GM12878 (cell line): ENCODE measurements around the gene KLC3. TPM values are rescaled to one million over a fixed set of nuclear protein-coding genes. Genes with fewer than 3 reads are reported as not detected.

Experiments
- CHD2 ChIP-seq: IDR thresholded peaks from 2 replicates; pipeline ENCODE4 v1.6.1; 2011; ENCODE audit warnings: low read depth, low read length, improper control_type of control experiment, borderline replicate concordance
- CREB1 ChIP-seq: IDR thresholded peaks from 2 replicates; pipeline ENCODE4 v1.6.1; 2012; ENCODE audit warnings: low read depth, mild to moderate bottlenecking, inconsistent platforms
- FOS ChIP-seq: IDR thresholded peaks from 3 replicates; pipeline ENCODE4 v1.6.1; 2011; ENCODE audit warnings: borderline replicate concordance; ENCODE audit not compliant: insufficient read length; ENCODE audit errors: extremely low read depth
- FOXK2 ChIP-seq: fragments of 450-650 bp; IDR thresholded peaks from 2 replicates; pipeline ENCODE4 v1.6.1; 2017; ENCODE audit warnings: mild to moderate bottlenecking, moderate library complexity
- HCFC1 ChIP-seq: fragments of 150-350 bp; IDR thresholded peaks from 2 replicates; pipeline ENCODE4 v1.6.1; 2014; ENCODE audit warnings: low read length
- NBN ChIP-seq: fragments of 450-650 bp; IDR thresholded peaks from 2 replicates; pipeline ENCODE4 v1.6.1; 2016
- NRF1 ChIP-seq: conservative IDR thresholded peaks from 2 replicates; pipeline ENCODE4 v1.6.1; 2011; ENCODE audit warnings: mild to moderate bottlenecking, low read depth, low read length, improper control_type of control experiment
- POLR2A ChIP-seq: IDR thresholded peaks from 2 replicates; pipeline ENCODE4 v1.6.1; 2011; ENCODE audit warnings: low read depth, mild to moderate bottlenecking, low read length
- POLR2AphosphoS5 ChIP-seq: IDR thresholded peaks from 2 replicates; pipeline ENCODE4 v1.6.1; 2011; ENCODE audit warnings: mild to moderate bottlenecking, low read length, inconsistent platforms
- RFX5 ChIP-seq: IDR thresholded peaks from 2 replicates; pipeline ENCODE4 v1.6.1; 2011; ENCODE audit warnings: low read depth, low read length, improper control_type of control experiment
- SIN3A ChIP-seq: IDR thresholded peaks from 2 replicates; pipeline ENCODE4 v1.6.1; 2012; ENCODE audit warnings: low read depth, low read length, improper control_type of control experiment
- TAF1 ChIP-seq: IDR thresholded peaks from 2 replicates; pipeline ENCODE4 v1.6.1; 2011; ENCODE audit warnings: mild to moderate bottlenecking, low read depth, low read length, borderline replicate concordance
- YY1 ChIP-seq: IDR thresholded peaks from 2 replicates; pipeline ENCODE4 v1.6.1; 2011; ENCODE audit warnings: low read depth, mild to moderate bottlenecking, low read length
- polyA plus RNA-seq, 11 experiments: library from polyadenylated mRNA; depleted of rRNA in 4 of 11; unstranded in 6 of 11; stranded (reverse) in 5 of 11; fragments of >200 nt; fragmentation: Nextera tagmentation in 4 of 11; fragmentation: Illumina TruSeq in 1 of 11; extraction: Ambion mirVana in 4 of 11; extraction: Trizol in 1 of 11; gene quantifications; 1 replicate in 1 of 11; 2 replicates in 10 of 11; pipeline versions ENCODE4 v1.2.1 to v1.2.3, GENCODE V29; 2011 to 2016; ENCODE audit warnings: inconsistent platforms in 2 of 11, missing spikeins in 2 of 11, low read depth in 1 of 11
- total RNA-seq, 4 experiments: library from RNA; depleted of rRNA in 3 of 4; stranded (reverse); fragments of >200 nt in 3 of 4; fragmentation: Illumina TruSeq in 1 of 4; extraction: Trizol in 1 of 4; gene quantifications; 2 replicates each; pipeline versions ENCODE4 v1.2.1 to v1.2.3, GENCODE V29; 2013 to 2021
- TF ChIP-seq, protein P1 (sequence below): fragments of 450-650 bp; IDR thresholded peaks from 2 replicates; pipeline ENCODE4 v1.6.1; 2014; ENCODE audit warnings: mild to moderate bottlenecking
- TF ChIP-seq, protein P2 (sequence below): fragments of 450-650 bp; IDR thresholded peaks from 2 replicates; pipeline ENCODE4 v1.6.1; 2017; ENCODE audit warnings: mild to moderate bottlenecking, moderate library complexity
- TF ChIP-seq, protein P3 (sequence below): fragments of 450-650 bp; IDR thresholded peaks from 2 replicates; pipeline ENCODE4 v1.6.1; 2017; ENCODE audit warnings: low read depth, mild to moderate bottlenecking, moderate library complexity
- TF ChIP-seq, protein P4 (sequence below): fragments of 450-650 bp; IDR thresholded peaks from 2 replicates; pipeline ENCODE4 v1.6.1; 2018; ENCODE audit warnings: borderline replicate concordance, mild to moderate bottlenecking; ENCODE audit not compliant: partially characterized antibody
- TF ChIP-seq, protein P5 (sequence below): IDR thresholded peaks from 2 replicates; pipeline ENCODE4 v1.6.1; 2011; ENCODE audit warnings: mild to moderate bottlenecking, low read depth, low read length, moderate library complexity; ENCODE audit not compliant: insufficient replicate concordance

Gene KLC3
- total and polyA plus RNA-seq, 10 of the 15 experiments (the other 5 are each of a cell fraction or from before 2014, with no cell fraction given) = 0.03 to 0.38 (median 0.28) TPM; not detected in 5

DNA sequence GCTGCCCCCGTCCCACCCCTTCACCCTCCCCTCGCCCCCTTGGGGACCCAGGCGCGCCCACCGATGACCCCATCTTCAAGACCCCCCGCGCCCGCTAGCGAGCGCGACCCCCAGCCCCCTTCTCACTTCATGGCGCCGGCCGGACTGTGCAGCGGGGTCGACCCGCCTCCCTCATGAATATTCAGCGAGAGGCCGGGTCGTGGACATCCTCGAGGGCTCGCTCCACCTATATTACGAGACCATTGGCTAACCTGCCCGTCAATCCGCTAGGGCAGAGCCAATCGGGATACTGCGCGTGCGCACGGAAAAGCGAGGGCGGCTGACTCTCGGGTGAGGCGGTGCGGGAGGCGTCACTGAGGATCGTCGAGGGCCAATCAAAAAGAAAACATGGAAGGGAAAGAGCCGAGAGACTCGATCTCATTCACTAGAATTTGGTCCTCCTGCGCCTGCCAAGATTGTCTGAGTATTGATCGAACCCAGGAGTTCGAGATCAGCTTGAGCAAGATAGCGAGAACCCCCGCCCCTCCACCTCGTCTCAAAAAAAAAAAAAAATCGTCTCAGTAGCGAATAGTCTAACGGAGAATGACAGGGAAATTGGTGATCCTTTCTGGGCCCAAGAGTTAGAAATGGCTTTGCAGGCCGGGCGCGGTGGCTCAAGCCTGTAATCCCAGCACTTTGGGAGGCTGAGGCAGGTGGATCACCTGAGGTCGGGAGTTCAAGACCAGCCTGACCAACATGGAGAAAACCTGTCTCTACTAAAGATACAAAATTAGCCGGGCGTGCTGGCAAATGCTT, 30.1 kb downstream of the KLC3 start, which contains the start of gene ERCC2 (continued):
- TF ChIP-seq, protein P1, sequence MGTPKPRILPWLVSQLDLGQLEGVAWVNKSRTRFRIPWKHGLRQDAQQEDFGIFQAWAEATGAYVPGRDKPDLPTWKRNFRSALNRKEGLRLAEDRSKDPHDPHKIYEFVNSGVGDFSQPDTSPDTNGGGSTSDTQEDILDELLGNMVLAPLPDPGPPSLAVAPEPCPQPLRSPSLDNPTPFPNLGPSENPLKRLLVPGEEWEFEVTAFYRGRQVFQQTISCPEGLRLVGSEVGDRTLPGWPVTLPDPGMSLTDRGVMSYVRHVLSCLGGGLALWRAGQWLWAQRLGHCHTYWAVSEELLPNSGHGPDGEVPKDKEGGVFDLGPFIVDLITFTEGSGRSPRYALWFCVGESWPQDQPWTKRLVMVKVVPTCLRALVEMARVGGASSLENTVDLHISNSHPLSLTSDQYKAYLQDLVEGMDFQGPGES = peak; percentile 97
- peak; percentile 81 for TF ChIP-seq FOS
- TF ChIP-seq YY1 = peak; percentile 73
- TF ChIP-seq SIN3A = no peak
- peak; percentile 80 for TF ChIP-seq CREB1
- TF ChIP-seq, protein P2, sequence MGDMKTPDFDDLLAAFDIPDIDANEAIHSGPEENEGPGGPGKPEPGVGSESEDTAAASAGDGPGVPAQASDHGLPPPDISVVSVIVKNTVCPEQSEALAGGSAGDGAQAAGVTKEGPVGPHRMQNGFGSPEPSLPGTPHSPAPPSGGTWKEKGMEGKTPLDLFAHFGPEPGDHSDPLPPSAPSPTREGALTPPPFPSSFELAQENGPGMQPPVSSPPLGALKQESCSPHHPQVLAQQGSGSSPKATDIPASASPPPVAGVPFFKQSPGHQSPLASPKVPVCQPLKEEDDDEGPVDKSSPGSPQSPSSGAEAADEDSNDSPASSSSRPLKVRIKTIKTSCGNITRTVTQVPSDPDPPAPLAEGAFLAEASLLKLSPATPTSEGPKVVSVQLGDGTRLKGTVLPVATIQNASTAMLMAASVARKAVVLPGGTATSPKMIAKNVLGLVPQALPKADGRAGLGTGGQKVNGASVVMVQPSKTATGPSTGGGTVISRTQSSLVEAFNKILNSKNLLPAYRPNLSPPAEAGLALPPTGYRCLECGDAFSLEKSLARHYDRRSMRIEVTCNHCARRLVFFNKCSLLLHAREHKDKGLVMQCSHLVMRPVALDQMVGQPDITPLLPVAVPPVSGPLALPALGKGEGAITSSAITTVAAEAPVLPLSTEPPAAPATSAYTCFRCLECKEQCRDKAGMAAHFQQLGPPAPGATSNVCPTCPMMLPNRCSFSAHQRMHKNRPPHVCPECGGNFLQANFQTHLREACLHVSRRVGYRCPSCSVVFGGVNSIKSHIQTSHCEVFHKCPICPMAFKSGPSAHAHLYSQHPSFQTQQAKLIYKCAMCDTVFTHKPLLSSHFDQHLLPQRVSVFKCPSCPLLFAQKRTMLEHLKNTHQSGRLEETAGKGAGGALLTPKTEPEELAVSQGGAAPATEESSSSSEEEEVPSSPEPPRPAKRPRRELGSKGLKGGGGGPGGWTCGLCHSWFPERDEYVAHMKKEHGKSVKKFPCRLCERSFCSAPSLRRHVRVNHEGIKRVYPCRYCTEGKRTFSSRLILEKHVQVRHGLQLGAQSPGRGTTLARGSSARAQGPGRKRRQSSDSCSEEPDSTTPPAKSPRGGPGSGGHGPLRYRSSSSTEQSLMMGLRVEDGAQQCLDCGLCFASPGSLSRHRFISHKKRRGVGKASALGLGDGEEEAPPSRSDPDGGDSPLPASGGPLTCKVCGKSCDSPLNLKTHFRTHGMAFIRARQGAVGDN = no peak
- TF ChIP-seq TAF1 = peak; percentile 8; the same call in 1 of the 2 replicates
- TF ChIP-seq, protein P3, sequence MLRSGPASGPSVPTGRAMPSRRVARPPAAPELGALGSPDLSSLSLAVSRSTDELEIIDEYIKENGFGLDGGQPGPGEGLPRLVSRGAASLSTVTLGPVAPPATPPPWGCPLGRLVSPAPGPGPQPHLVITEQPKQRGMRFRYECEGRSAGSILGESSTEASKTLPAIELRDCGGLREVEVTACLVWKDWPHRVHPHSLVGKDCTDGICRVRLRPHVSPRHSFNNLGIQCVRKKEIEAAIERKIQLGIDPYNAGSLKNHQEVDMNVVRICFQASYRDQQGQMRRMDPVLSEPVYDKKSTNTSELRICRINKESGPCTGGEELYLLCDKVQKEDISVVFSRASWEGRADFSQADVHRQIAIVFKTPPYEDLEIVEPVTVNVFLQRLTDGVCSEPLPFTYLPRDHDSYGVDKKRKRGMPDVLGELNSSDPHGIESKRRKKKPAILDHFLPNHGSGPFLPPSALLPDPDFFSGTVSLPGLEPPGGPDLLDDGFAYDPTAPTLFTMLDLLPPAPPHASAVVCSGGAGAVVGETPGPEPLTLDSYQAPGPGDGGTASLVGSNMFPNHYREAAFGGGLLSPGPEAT = peak; percentile 89
- peak; percentile 73; the same call in 1 of the 2 replicates for TF ChIP-seq NBN
- peak; percentile 55; the same call in 1 of the 2 replicates for TF ChIP-seq POLR2AphosphoS5
- peak; percentile 71 for TF ChIP-seq RFX5
- TF ChIP-seq POLR2A = peak; percentile 72
- peak; percentile 96 for TF ChIP-seq NRF1
- TF ChIP-seq, protein P4, sequence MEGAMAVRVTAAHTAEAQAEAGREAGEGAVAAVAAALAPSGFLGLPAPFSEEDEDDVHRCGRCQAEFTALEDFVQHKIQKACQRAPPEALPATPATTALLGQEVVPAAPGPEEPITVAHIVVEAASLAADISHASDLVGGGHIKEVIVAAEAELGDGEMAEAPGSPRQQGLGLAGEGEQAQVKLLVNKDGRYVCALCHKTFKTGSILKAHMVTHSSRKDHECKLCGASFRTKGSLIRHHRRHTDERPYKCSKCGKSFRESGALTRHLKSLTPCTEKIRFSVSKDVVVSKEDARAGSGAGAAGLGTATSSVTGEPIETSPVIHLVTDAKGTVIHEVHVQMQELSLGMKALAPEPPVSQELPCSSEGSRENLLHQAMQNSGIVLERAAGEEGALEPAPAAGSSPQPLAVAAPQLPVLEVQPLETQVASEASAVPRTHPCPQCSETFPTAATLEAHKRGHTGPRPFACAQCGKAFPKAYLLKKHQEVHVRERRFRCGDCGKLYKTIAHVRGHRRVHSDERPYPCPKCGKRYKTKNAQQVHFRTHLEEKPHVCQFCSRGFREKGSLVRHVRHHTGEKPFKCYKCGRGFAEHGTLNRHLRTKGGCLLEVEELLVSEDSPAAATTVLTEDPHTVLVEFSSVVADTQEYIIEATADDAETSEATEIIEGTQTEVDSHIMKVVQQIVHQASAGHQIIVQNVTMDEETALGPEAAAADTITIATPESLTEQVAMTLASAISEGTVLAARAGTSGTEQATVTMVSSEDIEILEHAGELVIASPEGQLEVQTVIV = no peak
- TF ChIP-seq, protein P5, sequence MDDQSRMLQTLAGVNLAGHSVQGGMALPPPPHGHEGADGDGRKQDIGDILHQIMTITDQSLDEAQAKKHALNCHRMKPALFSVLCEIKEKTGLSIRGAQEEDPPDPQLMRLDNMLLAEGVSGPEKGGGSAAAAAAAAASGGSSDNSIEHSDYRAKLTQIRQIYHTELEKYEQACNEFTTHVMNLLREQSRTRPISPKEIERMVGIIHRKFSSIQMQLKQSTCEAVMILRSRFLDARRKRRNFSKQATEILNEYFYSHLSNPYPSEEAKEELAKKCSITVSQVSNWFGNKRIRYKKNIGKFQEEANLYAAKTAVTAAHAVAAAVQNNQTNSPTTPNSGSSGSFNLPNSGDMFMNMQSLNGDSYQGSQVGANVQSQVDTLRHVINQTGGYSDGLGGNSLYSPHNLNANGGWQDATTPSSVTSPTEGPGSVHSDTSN = peak; percentile 100
- TF ChIP-seq HCFC1 = peak; percentile 33
- peak; percentile 96 for TF ChIP-seq CHD2
- TF ChIP-seq FOXK2 = peak; percentile 83
